ENCODE data around the gene PSMD3. TPM values are rescaled to one million over a fixed set of nuclear protein-coding genes. Genes with fewer than 3 reads are reported as not detected.

The PSMD3 gene
- total RNA-seq, 1 donor from 2014 or later: 86.9 TPM

DNA sequence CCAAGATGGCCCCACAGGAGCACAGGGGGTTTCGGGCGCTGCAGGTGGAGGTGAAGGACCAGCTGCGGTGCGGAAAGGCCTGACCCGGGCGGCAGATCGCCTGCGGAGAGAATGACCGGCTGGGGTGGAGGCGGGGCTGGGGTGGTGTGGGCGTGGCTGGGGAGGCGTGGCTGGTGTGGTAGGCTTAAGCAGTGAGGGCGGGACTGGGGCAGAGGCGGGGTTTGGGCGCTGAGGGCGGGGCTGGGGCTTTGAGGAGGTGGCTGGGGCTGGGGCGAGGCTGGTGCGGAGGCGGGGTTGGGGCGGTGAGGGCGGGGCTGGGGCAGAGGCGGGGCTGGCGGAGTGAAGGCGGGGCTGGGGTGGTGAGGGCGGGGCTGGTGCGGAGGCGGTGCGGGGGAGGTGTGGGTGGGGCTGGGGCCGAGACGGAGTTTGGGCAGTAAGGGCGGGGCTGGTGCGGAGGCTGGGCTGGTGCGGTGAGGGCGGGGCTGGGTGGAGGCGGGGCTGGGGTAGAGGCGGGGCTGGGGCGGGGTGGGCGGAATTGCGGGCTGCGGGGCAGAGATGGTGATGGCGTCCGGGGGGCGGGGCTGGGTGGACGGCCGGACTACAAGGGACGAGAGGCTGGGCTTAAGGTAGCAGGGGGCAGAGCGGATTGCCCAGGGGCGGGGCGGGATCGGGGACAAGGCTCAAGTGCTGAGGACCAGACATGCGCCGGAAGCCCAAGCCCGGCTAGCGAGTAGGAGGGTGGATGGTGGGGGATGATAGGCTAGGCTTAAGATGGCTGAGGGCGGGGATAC, 27.7 kb upstream of the PSMD3 start:
- no peak overlapping the region for H3K27ac Mint-ChIP-seq (ENCODE audit: unreplicated experiment)

DNA sequence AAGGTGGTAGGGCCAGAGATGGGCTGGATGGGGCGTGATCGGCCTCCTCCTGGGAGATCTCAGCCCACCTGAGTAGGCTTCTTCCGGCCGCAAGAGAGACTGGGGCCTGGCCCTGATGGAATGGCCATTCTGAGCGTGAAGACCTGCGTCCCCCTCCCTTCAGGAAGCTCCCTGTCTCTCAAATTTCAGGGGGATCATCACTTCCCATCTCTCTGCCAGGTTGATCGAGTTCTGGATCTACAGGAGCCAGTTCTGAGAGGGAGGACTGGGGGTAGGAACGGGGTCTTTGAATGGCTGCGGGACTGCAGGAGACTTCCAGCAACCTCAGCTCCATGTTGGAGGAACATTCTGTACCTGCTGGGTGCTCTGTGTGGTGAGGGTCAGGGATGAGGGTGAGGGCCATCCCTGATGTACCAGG, 27.1 kb upstream of the PSMD3 start:
- no peak for DNase-seq (ENCODE audit: low spot score)
- peaks cover 9% of the 10 kb centered on the region for H3K4me1 Mint-ChIP-seq (ENCODE audit: low read depth)
- H3K36me3 Mint-ChIP-seq (ENCODE audit: low read depth): no peaks in the 10 kb centered on the region
- H3K4me3 Mint-ChIP-seq (ENCODE audit: unreplicated experiment): peak overlapping the region; percentile 71
- no peak overlapping the region for H3K27ac Mint-ChIP-seq (ENCODE audit: unreplicated experiment)
- TF ChIP-seq, protein P1, sequence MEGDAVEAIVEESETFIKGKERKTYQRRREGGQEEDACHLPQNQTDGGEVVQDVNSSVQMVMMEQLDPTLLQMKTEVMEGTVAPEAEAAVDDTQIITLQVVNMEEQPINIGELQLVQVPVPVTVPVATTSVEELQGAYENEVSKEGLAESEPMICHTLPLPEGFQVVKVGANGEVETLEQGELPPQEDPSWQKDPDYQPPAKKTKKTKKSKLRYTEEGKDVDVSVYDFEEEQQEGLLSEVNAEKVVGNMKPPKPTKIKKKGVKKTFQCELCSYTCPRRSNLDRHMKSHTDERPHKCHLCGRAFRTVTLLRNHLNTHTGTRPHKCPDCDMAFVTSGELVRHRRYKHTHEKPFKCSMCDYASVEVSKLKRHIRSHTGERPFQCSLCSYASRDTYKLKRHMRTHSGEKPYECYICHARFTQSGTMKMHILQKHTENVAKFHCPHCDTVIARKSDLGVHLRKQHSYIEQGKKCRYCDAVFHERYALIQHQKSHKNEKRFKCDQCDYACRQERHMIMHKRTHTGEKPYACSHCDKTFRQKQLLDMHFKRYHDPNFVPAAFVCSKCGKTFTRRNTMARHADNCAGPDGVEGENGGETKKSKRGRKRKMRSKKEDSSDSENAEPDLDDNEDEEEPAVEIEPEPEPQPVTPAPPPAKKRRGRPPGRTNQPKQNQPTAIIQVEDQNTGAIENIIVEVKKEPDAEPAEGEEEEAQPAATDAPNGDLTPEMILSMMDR (IDR thresholded peaks at IDR 0.05): no peak
- no peaks in the 10 kb centered on the region for H3K9me3 Mint-ChIP-seq (ENCODE audit: low read depth)
- H3K27me3 Mint-ChIP-seq (ENCODE audit: low read depth): no peaks in the 10 kb centered on the region

More for the DNA sequence above, 27.7 kb upstream of the PSMD3 start:
- Mint-ChIP-seq H3K4me3 (ENCODE audit: unreplicated experiment) (peak overlapping the region; percentile 71), H3K4me1 (ENCODE audit: low read depth) (peaks cover 9% of the 10 kb centered on the region), H3K36me3 (ENCODE audit: low read depth) (no peaks in the 10 kb centered on the region), H3K9me3 (ENCODE audit: low read depth) (no peaks in the 10 kb centered on the region), H3K27me3 (ENCODE audit: low read depth) (no peaks in the 10 kb centered on the region)
- peak; percentile 96 for DNase-seq (ENCODE audit: low spot score)
- TF ChIP-seq, protein P1 (IDR thresholded peaks at IDR 0.05): no peak

DNA sequence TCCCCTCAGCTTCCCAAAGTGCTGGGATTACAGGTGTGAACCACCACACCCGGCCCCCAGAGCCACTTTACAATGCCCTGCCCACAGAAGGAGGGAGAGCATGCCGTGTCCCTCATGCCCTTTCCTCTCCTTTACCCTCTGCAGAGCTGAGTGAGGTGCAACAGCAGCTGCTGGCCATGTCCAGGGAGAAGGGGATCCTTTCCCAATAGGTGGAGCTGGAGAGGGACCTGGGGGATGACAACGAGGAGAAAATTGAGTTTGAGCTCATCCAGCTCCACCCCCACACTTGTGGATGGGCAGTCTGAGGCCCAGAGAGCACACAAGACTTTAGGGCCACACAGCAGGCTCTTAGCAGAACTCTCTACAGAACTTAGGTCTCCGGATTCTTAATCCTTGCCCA, 25.7 kb upstream of the PSMD3 start:
- Mint-ChIP-seq H3K36me3 (ENCODE audit: low read depth) (no peaks in the 10 kb centered on the region), H3K9me3 (ENCODE audit: low read depth) (no peaks in the 10 kb centered on the region), H3K27me3 (ENCODE audit: low read depth) (no peaks in the 10 kb centered on the region), H3K4me1 (ENCODE audit: low read depth) (peaks cover 12% of the 10 kb centered on the region), H3K27ac (ENCODE audit: unreplicated experiment) (no peak overlapping the region), H3K4me3 (ENCODE audit: unreplicated experiment) (no peak overlapping the region)
- TF ChIP-seq, protein P1 (IDR thresholded peaks at IDR 0.05): no peak
- DNase-seq (ENCODE audit: low spot score): no peak

DNA sequence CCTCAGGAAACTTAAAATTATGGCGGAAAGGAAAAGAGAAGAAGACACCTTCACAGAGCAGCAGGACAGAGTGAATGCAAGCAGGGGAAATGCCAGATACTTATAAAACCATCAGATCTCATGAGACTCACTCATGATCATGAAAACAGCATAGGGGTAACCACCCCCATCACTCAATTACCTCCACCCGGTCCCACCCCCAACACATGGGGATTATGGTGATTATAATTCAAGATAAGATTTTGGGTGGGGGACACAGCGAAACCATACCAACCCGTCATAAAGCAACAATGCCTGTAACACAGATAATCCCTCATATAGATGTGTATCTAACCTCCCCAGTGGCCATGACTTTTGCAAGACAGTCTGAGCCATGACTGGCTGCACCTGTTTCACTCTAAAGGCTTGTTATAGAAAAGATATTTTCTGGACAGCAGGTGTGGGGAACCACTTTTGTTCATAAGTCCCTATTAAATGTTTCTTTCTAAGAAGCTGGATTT, 24.8 kb upstream of the PSMD3 start:
- Mint-ChIP-seq H3K27ac (ENCODE audit: unreplicated experiment) (no peak overlapping the region), H3K9me3 (ENCODE audit: low read depth) (no peaks in the 10 kb centered on the region), H3K36me3 (ENCODE audit: low read depth) (no peaks in the 10 kb centered on the region), H3K4me1 (ENCODE audit: low read depth) (peaks cover 12% of the 10 kb centered on the region), H3K4me3 (ENCODE audit: unreplicated experiment) (no peak overlapping the region), H3K27me3 (ENCODE audit: low read depth) (no peaks in the 10 kb centered on the region)
- TF ChIP-seq, protein P1 (IDR thresholded peaks at IDR 0.05): no peak
- DNase-seq (ENCODE audit: low spot score): no peak

DNA sequence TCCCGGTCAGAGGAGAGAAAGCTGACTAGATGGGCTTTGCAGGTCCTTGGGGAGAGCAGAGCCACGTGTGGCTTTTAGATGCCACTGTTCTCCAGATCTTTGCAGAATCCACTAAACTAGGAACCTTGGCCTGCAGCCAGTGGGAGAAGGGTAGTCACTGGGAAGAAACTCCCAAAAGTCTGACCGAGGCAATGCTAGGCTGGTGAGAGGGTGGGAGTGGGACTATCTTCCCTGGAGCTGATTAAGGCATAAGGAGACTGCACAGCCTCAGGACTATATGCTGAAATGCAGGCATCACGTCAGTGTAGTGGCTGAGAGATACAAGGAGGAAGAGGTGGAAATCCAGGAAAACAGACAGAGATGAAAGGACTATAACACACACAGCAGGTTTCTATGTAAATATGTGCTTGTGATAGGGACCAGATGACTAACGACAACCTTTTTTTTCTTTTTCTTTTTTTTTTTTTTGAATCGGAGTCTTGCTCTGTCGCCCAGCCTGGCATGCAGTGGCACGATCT, 20.0 kb upstream of the PSMD3 start:
- TF ChIP-seq, protein P1 (IDR thresholded peaks at IDR 0.05): no peak
- Mint-ChIP-seq H3K4me1 (ENCODE audit: low read depth) (peaks cover 3% of the 10 kb centered on the region), H3K36me3 (ENCODE audit: low read depth) (no peaks in the 10 kb centered on the region), H3K27me3 (ENCODE audit: low read depth) (peaks cover 18% of the 10 kb centered on the region), H3K4me3 (ENCODE audit: unreplicated experiment) (no peak overlapping the region), H3K27ac (ENCODE audit: unreplicated experiment) (no peak overlapping the region), H3K9me3 (ENCODE audit: low read depth) (no peaks in the 10 kb centered on the region)
- DNase-seq (ENCODE audit: low spot score): no peak
